ENCODE data around the gene MAP4K2.

DNA sequence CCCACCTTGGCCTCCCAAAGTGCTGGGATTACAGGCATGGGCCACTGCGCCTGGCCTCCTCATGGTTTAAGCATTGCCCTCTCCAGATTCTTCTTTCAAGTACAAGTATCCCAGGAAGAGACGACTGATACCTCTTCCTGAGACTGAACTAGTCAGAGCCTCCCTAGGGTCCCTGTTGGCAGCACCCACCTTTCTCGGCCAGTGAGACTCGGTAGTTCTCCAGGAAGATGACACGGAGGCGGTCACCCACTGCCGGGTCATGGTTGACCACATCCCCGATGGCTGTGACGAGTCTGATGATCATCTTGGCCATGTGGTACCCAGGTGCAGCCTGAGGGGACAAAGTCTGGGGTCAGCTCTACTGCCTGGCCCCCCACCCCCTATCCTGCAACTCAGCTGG lies 51.9 kb downstream of the MAP4K2 start:
- TF ChIP-seq ZKSCAN3 (CRISPR knock-in tag; IDR thresholded peaks at IDR 0.05), result no peak
- no peak for TF ChIP-seq PHB (CRISPR knock-in tag; IDR thresholded peaks at IDR 0.05)
- TF ChIP-seq, protein P1, sequence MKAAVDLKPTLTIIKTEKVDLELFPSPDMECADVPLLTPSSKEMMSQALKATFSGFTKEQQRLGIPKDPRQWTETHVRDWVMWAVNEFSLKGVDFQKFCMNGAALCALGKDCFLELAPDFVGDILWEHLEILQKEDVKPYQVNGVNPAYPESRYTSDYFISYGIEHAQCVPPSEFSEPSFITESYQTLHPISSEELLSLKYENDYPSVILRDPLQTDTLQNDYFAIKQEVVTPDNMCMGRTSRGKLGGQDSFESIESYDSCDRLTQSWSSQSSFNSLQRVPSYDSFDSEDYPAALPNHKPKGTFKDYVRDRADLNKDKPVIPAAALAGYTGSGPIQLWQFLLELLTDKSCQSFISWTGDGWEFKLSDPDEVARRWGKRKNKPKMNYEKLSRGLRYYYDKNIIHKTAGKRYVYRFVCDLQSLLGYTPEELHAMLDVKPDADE (conservative IDR thresholded peaks at IDR 0.05; ENCODE audit: control insufficient read depth, low read depth, low read length), result no peak
- no peak for TF ChIP-seq ETV6 (IDR thresholded peaks at IDR 0.05; ENCODE audit: borderline replicate concordance in 1 of 2, low read depth in 2 of 2, low read length in 1 of 2)
- no peak for TF ChIP-seq ETV6 (CRISPR knock-in tag; IDR thresholded peaks at IDR 0.05; ENCODE audit: borderline replicate concordance)
- TF ChIP-seq, protein P2, sequence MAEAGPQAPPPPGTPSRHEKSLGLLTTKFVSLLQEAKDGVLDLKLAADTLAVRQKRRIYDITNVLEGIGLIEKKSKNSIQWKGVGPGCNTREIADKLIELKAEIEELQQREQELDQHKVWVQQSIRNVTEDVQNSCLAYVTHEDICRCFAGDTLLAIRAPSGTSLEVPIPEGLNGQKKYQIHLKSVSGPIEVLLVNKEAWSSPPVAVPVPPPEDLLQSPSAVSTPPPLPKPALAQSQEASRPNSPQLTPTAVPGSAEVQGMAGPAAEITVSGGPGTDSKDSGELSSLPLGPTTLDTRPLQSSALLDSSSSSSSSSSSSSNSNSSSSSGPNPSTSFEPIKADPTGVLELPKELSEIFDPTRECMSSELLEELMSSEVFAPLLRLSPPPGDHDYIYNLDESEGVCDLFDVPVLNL (CRISPR knock-in tag; IDR thresholded peaks at IDR 0.05; ENCODE audit: low read depth), result no peak
- TF ChIP-seq, protein P3, sequence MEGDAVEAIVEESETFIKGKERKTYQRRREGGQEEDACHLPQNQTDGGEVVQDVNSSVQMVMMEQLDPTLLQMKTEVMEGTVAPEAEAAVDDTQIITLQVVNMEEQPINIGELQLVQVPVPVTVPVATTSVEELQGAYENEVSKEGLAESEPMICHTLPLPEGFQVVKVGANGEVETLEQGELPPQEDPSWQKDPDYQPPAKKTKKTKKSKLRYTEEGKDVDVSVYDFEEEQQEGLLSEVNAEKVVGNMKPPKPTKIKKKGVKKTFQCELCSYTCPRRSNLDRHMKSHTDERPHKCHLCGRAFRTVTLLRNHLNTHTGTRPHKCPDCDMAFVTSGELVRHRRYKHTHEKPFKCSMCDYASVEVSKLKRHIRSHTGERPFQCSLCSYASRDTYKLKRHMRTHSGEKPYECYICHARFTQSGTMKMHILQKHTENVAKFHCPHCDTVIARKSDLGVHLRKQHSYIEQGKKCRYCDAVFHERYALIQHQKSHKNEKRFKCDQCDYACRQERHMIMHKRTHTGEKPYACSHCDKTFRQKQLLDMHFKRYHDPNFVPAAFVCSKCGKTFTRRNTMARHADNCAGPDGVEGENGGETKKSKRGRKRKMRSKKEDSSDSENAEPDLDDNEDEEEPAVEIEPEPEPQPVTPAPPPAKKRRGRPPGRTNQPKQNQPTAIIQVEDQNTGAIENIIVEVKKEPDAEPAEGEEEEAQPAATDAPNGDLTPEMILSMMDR (IDR thresholded peaks at IDR 0.05 in 2 of 3, conservative IDR thresholded peaks at IDR 0.05 in 1 of 3; ENCODE audit: insufficient read depth in 2 of 3, low read depth in 1 of 3, low read length in 3 of 3), result no peak

Data from K562 (cell line).